Endometrial microvascular endothelial cells (primary cell): ENCODE results near the gene GINS1. TPM values are rescaled to one million over a fixed set of nuclear protein-coding genes. Genes with fewer than 3 reads are reported as not detected.
"Not testable (repeated sequence)": the region's sequence is repeated elsewhere in the genome, so short reads cannot be mapped to it uniquely, and the experiment has no call there.

Source experiments
- in situ Hi-C: cut with HindIII; loops from 2 replicates; pipeline ENCODE4 v1.10.0; 2017; ENCODE audit warnings: low sequenced_read_pairs, low pct_unique_long_range_greater_than_20kb; ENCODE audit errors: inconsistent ontology term
- total RNA-seq: library from RNA; depleted of rRNA; stranded (reverse); fragments of >200 nt; gene quantifications from one replicate; pipeline ENCODE4 v1.2.3, GENCODE V29; 2015; ENCODE audit errors: inconsistent ontology term

Gene GINS1
- total RNA-seq, 1 donor from 2014 or later = 21.7 TPM

DNA sequence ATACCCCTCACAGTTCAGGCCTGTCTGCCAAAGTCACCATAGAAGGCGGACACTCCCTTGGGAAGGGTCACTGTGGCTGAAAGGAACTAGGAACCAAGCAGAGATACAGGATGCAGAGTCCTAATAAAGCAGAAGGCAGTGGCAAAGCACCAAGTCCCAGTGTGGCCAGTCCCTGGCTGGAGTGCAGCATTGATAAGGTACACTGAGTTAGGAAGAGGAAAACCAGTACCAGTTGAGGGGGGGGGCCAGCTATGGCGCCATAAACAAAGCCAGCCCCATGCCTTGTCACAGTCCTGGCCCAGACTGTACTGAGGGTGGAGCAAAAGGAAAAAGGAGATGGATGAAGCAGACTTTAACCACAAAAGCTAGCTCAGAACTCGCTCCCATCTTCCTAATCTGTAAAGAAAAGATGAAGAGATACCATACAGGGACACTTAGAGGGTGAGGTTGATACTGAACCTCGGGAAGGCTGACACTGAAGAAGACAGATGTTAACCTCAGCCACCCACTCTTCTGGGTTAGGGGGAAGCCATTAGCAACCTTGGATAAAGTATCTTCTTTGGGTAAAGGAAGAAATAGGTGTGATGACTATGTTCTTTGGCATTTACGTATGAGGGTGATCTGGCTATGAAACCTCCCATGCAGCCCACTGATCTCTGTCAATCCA lies 24.6 kb upstream of the GINS1 start:
- in situ Hi-C loops = no loop called here

DNA sequence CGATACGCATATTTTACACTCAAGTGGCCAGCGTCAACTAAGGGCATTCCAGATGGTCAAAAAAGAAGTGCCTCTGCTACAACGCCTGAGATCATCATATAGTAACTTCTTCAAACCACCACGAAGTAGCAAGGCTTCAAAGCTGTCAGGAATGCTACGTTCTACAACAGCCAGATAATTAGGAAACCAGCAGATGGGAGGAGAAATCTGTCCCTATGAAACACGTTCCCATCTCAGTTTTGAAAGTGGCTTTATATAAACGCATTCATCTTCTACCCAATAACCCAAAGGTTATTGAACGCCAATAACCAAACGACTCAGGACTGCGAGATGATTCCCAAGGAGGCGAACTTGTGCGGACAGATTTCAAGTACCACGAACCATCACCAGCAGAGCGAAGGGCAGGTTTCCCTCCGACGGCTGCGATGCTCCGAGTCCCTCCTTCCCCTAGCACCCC lies 18.0 kb upstream of the GINS1 start:
- in situ Hi-C loops = no loop called here

DNA sequence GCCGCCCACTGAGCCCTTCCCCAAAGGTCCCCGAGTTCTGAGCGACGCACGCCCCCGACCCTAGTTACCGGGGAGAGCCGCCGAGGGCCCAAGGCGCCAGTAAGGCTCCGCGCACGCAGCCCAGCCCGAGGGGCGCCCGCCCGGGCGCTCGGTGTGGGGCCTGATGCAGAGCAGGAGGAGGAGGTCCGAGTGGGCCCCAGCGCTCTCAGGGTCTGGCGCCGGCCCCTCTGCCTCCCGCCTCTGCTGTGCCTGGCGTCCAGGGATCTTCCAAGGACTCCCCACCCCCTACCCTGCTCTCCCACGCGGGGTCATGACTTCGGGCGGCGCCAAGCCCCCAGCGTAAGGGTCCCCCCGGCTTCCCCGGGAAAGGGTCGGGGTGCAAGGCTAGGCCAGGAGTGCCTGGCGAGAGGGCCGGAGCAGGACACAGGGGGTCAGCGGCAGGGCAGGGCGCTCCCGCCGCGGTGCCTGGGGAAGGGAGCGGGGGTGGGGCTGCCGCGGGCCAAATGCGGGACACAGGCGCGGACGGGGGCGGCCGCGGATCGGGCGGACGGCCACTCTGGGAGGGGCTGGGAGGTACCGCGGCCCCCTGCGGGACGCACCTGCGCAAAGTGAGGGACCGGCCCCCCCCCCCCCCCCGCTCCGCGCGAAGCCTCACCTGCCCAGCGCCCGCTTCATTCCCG lies 17.5 kb upstream of the GINS1 start:
- in situ Hi-C loops = no loop called here

DNA sequence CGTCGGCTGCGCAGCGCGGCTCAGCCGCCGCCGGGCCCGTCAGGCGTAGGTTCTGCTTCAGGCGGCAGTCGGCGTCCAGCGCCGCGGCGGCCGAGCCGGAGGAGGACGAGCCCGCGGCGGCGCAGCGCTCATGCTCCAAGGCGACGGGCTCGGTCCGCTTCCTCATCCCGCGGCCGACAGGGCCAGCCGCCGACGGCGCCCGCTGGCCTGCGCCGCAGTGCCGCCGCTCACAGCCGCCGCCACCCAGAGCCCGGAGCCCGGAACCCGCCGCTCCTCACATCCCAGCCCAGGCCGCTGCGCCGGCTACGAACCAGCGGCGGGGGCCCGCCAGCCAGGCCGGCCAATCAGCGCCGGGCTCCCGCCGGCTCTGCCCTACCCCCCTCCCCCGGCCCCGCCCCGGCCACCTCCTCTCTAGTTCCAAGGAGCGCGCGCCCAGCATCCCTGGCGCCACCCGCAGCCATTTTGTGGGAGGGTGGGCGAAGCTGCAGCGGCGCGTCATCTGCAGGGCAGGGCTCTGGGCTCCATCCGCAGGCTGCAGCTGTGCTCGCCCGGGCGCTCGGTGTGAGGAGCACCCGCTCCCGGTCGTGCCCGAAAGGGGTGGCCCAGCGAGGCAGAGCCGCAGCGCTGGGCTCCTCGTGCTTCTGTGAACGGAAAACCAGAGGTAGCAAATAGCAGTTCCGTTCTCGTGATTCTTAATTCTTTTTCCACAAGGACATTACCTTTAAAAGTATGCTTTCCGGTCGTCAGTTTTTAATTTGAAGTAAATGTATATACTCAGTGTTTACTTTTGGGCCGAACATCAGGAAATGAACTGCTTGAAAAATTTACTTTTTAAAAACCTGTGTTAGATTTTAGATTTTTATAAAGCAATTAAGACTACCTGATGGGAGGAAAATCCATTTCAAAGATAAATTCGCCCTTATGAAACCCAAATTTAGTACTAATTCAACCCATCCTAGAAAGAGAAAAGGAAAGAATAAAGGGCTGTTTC lies 16.6 kb upstream of the GINS1 start, which contains the start of gene ABHD12:
Gene ABHD12 (minus strand): TSS at position 298 of the 991 bp plus-strand sequence. CDS start 132 bp downstream, at position 166.
- in situ Hi-C loops = no loop called here

DNA sequence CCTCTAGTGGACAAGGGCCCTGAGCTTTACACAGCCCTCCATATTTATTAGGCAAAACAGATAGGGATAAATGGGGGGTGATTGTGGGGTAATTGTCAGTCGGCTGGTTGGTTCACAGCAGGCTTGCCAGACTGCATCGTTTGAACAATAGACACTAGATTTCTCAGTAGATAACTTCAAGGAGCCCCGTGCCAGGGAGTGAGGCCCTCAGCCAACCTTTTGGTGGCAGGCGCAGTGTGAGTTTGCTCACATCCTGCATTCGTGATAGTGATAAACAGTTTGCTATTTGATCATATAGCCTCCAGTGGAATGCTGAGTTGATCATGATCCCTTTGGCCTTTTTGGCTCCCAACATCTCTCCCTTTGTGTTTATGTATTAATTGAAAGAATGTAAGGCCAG lies 13.2 kb upstream of the GINS1 start:
- in situ Hi-C loops = no loop called here

DNA sequence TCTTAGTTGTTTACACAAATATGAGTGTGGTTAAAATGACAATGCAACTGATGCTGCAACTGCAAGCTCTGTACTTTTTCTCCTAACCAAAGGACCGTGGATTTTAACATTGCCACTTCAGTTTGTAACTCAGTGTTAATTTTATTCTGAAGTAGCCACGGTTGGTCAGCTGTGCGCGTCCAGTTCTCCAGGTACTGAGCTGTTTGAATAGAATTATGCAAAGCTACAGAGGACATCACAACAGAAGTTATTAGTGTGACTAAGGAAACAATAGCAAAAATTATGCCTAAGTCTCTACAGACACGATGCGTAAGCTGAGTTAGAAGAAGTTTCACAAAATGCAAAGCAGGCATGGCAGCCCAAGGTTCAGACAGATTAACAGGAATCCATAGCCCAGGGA lies 12.5 kb upstream of the GINS1 start:
- in situ Hi-C loops = no loop called here

DNA sequence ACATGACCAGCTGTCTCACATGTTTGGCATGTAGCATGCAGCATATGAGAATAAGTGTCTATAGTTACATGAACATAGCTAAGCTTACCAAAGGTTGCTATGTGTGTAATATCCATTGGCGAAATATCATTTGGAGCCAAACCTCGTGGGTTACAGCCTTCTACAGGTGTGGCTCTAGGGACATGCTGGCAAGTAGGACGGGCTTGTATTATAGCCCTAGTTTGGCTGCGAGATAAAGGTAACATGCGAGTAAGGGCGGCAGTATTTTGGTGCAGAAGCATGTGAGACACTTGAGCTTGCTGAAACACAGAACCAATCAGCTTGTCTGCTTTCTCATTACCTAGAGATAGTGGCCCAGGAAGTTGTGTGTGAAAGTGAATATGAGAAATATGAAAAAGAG lies 10.4 kb upstream of the GINS1 start:
- in situ Hi-C loops = no loop called here

DNA sequence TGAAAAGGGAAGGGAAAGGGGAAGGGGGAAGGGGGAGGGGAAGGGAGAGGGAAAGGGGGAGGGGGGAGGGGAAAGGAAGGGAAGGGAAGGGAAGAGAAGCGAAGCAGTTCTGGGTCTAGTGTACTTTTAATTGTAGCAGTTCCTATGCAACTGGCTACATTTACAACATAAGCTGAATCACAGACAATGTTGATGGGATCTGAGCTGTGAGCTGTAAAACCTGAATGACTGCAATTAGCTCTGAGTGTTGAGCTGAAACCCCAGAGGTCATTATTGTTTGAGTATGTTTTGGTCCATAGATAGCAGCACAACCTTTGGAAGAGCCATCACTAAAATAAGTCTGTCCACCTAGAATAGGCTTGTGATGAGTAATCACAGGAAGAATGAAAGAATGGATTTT lies 9.7 kb upstream of the GINS1 start:
- in situ Hi-C loops = no loop called here

DNA sequence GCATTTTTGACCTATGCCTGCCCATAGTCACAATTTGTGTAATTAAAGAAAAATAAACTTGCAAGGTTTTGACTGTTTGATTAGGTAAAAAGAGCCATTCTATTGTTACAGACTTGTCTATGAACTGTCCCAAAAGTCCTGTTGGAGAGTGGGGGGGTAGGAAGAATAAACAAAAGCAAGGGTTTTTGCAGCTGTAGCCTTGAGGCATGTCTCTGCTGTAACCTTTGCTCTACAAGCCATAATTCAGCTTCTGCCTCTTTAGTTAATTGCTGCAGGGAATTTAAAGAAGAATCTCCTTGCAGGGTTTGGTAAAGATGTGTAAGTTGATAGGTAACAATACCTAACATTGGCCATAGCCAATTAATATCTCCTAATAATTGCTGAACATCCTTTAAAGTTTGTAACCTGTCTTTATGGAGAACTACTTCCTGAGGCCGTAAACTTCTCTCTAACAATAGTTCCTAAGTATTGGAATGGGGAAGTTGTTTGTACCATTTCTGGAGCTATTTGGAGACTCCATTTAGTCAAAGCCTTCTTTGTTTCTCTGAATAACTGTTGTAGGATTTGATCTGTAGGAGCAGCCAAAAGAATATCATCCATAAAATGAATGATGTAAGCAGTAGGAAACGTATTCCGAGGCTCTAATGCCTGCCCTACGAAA lies 9.0 kb upstream of the GINS1 start:
- in situ Hi-C loops = no loop called here

DNA sequence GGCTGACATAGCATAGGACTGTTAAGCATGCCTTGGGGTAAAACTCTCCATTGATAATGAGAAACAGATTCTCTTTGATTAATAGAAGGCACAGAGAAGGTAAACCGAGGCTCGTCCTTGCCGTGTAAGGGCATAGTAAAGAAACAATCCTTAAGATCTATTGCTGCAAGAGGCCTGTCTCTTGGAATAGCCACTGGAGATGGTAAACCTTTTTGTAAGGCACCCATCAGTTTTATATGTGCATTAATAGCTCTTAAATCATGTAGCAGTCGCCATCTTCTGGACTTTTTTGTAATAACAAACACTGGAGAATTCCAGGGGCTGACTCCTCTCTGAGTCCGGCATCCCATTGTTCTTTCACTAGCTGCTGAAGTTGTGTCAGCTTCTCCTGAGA lies 8.4 kb upstream of the GINS1 start:
- in situ Hi-C loops = no loop called here

DNA sequence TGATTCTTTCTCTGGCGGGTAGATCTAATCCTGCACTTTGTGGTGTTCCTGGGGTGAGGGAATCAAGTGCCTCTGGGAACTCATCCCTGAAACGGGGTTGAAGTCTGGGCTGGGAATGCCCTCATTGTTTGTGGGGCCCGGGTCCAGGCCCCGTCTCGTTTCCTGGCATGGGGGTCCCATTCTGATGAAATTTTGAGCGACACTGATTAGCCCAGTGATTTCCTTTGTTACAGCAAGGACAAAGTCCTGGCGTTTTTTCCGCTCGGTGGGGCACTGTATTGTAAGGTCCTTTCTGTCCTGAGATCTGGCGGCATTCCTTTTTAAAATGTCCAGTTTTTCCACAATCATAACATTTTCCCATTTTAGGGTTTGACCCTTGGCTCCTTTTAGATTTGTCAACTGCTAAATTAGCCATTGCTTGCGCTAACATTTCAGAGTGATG lies 7.2 kb upstream of the GINS1 start:
- in situ Hi-C loops = not testable (repeated sequence)

DNA sequence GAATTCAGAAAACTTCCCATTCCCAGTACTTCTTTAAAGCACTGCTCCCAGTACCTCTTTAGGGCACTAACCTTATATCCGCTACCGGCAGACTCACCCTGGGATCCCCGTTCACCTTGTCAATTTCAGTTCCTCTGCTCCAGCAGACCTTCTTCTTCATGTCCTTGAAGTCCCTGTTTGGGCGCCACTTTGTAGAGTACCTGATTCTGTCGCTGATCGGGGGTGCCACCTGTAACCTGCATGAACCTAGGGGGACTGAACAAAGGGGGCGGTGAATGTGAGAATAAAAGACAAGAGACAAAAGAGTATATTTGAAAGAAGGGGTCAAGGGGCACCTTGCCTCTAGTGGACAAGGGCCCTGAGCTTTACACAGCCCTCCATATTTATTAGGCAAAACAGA lies 4.9 kb upstream of the GINS1 start:
- in situ Hi-C loops = no loop called here

DNA sequence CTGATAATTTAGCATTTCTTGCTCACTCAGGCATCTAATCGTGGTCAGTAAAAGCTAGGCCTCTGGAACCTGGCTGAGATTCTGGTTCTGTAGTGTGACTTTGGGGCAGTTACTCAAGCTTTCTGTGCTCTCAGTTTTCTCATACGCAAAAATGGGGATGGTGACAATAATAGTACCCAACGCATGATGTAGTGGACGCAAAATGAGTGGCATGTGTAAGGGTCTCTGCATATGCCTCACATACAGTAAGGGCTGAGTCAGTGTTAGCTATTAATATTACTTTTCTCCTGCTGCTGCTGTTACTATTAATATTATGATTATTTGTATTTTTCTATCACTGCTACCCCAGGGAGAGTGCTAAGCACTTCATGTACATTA lies 686 bp downstream of the GINS1 start:
- in situ Hi-C loops = no loop called here

DNA sequence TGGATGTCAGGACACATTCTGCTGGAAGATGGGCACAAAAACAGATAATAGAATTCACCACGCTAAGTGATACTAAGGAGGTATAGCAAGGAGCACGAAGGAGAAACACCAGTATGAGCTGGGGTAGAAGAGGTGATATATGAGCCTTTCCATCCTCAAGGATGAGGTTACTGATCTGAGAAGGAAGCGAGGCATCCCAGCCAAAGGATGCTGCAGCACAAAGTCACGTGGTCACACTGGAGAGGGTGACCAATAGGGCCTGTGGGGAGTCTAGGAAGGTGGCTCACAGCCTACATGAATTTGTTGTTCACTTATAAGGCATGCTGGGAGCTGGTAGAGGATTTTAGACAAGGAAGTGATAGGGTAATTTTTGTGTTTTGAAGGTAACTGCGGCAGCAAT lies 1.4 kb downstream of the GINS1 start:
- in situ Hi-C loops = no loop called here

DNA sequence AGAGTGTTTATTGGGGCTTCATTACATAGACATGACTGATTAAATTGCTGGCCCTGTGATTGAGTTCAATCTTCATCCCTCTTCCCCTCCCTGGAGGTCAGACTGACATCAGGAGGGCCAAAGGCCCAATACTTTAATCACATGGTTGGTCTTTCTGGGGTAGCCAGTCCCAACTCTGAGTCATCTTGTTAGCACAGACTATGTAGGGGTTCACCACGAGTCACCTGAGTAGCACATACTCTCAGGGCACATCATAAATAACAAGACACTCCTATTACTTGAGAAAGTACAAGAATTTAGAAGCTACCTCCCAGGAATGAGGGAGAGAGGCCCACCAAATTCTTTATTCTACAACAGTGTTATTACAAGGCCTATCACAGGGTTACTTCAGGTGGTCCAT lies 11.3 kb downstream of the GINS1 start:
- in situ Hi-C loops = no loop called here

DNA sequence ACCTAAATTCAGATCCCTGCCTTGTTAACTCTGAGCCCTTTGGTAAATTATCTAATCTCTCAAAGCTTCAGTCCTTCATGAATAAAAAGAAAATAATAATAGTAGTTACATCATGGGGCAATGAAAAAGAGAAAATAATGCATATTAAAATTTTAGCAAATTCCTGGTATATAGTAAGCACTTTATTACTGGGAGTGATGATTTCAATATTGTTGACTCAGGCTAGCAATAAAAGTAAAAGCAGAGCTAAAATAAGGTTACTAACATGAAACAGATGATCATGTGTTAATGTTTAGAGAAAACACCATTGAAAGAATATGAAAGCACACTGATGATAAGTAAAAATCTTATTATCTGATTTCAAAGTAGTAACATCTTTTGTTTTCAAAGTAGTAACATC lies 13.6 kb downstream of the GINS1 start:
- in situ Hi-C loops = no loop called here

DNA sequence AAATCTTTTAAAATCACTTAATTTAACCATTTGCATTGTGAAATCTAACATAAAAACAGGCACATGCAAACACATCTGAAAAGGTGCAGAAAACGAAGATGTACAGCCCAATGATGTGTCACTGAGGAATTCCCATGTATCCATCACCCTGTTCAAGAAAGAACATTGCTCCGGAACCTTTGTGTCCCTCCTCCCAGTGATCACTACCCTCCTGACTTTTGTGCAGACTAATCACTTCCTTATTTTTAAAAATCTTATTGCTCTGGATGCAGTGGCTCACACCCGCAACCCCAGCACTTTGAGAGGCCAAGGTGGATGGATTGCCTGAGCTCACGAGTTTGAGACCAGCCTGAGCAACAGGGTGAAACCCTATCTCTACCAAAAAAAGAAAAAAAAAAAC lies 14.6 kb downstream of the GINS1 start:
- in situ Hi-C loops = no loop called here

DNA sequence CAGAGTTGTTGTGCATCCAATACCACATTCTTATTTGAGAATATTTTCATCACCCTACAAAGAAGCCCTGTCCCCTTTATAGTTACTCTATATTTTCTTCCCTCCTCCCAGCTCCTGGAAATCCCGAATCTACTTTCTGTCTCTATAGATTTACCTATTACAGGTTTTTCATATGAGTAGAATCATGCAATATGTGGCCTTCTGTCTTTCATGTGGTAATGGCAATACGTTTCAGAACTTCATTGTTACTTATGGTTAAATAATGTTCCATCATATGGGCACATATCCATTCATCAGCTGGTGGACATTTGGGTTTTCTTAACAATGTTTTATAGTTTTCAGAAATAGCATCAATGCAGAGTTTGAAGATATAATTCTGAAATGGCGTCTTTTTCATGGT lies 17.1 kb downstream of the GINS1 start:
- in situ Hi-C loops = no loop called here

DNA sequence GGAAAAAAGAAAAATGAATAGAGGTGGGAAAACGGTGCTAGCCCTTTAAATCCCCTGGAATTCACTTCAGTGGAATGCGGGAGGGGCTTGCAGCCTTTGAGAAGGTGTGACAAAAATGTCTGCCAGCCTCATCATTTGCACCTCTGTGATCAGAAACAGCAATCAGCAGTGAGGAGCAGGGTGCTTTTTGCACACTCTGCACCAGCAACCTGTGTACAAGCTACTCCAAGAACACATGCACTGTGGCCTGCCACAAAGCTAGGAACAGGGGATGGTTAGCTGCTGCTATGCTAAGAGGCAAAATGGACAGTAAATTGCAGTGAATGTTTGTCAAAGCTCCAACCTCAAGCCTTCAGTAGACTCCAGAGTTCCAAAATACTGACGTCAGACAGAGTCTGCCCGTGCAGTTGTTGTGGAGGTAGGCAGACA lies 29.7 kb downstream of the GINS1 start:
- in situ Hi-C loops = no loop called here
